Lung microvascular endothelial cell (primary cell): ENCODE data around the gene MAVS. TPM values are rescaled to one million over a fixed set of nuclear protein-coding genes. Genes with fewer than 3 reads are reported as not detected.
"Not testable (repeated sequence)": the region's sequence is repeated elsewhere in the genome, so short reads cannot be mapped to it uniquely, and the experiment has no call there.

ENCODE experiments used
- DNase-seq, 2 donors: peaks; one replicate each; pipeline versions ENCODE4 v3.0.0 to v3.0.0-alpha.2; 2010; ENCODE audit warnings: low read depth in 2 of 2
- total RNA-seq: library from RNA; depleted of rRNA; stranded (reverse); fragments of >200 nt; gene quantifications from 2 replicates; pipeline ENCODE4 v1.2.1, GENCODE V29; 2014

MAVS gene
- total RNA-seq, 1 donor from 2014 or later: 15.9 TPM

DNA sequence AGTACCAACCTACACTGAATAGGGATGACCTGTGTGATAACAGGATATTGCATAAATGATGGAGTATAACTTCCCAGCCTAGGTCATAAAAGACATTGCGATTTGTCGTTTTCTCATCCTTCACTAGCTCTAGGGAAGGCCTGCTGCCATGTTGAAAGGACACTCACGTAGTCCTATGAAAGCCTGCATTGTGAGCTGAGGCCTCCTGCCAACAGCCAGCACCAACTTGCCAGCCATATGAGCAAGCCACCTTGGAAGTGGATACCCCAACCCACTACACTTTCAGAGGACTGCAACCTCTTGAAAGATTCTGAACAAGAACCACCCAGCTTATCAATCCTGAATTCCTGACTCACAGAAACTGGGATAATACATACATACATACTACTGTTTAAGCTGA lies 39.1 kb downstream of the MAVS start:
- no peak for DNase-seq

DNA sequence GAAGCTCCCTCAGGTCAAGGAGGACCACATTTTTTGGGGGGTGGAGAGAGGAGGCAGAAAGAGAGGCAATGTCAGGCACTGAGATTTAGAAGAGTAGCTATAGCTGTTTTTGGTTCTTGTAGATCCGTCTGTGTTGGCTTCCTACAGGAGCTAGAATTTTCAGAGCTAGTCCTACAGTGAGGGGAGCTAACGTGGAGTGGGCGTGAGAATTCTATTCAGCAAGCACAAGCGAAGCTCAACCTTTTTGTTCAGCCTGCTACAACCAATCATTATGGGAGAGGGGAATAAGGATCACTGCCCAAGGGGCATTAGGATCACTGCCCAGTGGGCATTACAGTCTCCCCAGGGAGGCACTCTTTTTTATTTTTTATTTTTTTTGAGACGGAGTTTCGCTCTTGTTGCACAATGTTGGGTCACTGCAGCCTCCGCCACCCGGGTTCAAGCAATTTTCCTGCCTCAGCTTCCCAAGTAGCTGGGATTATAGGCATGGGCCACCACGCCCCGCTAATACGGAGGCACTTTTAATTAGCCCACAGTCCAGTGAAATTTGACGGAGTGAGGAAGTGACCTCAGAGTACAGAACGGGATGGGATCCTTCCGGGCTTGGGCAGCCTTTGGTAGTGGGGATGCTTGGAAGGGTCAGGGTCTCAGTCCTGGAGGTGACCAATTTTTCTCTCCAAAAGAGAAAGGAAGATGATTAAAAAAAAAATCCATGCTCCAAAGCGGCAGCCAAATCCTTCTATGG lies 41.4 kb downstream of the MAVS start:
- peak; percentile 48 to 60 for DNase-seq

DNA sequence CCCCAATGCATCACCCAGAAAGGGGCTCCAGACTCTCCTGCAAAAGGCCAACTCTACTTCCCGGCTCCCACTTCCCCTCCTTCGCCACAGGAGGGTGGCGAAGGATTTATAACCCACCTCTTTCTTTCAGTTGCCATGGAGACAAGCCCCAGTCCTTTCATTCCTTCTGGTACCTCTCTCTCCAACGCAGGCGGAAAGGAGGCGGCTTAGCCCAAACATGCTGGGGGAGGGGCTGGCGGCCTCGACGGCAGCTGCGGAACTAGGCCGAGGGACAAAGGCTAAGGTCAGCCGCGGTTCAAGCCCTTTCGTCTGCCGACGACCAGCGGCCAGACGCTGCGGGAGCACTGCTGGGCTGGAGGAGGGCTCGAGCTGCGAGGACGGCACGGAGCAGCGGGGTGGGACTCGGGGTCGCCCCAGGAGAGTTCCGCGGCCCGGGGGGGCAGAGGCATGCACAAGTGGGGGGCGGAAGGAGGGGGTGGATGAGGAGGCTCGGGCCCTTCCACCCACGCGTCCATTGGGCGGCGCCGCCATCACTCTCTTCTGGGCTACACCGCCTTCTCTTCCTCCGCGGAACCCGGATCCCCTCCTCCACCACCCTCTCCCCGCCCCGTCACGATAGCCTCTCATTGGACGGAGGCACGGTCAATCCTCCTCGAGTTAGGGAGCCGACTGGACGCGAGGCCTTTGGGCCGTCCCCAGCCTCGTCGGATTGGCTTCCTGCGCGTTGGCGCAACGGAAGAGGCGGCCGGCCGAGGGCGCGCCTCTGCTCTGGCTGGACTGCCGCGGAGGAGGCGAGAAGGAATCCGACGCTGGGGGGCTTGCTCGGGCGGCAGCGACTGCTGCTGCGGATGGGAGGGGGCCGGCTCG lies 42.2 kb downstream of the MAVS start, which contains the start of gene PANK2:
Gene PANK2, plus strand, starts transcription at position 766 of the 867 bp plus-strand sequence.
- peak; percentile 99 for DNase-seq

DNA sequence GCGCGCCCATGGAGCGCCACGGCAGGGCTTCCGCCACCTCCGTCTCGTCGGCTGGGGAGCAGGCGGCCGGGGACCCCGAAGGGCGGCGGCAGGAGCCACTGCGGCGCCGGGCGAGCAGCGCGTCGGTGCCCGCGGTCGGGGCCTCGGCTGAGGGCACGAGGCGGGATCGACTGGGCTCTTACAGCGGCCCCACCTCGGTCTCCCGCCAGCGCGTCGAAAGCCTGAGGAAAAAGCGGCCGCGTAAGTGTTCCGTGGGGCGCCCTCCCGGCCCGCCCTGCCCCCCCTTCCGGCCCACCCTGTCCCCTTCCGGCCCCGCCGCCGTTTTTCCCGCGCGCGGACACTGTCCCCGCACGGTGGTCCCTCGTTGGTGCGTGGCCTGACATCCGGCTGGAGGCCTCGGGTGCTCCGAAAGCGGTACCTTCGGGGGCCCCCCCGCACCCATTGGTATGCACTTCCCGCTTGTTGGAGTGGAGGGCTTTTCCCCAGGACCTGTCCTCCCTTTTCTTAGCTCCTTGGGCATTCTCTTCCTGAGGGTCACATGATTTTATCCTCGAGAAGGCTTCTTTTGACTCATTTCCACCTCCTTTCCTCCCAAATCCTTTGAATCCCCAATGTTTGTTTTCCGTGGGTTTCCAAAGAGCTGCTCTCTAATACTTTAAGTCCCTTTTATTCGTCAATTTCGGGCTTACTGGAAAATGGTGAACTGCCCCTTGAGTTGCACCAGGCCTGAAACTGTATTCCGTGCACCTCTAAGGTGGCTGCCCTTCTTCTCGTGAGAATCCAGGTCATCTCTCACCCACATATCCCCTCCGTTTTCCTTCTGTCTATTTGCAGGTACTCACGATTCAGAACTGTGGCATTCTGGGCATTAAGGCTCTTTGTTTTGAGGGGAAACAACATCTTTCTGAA lies 43.1 kb downstream of the MAVS start:
- peak; percentile 14 to 51 for DNase-seq

DNA sequence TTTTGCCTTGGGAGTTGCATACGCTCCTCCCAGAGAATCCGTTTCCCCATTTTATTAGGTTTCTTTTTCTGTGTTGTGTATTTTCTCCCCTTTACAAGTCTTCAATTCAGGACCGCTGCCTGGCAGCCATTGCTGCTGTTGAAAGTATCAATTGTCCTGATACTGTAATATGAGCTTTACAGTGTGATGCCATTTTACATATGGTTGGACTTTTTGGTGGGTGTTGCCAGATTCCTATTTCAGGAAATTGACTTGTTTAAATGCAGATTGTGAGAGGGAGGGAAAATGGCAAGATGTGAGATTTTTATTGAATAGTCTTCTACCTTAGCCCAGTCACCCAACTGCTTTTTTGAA lies 43.7 kb downstream of the MAVS start:
- peak; percentile 34 to 39 for DNase-seq

DNA sequence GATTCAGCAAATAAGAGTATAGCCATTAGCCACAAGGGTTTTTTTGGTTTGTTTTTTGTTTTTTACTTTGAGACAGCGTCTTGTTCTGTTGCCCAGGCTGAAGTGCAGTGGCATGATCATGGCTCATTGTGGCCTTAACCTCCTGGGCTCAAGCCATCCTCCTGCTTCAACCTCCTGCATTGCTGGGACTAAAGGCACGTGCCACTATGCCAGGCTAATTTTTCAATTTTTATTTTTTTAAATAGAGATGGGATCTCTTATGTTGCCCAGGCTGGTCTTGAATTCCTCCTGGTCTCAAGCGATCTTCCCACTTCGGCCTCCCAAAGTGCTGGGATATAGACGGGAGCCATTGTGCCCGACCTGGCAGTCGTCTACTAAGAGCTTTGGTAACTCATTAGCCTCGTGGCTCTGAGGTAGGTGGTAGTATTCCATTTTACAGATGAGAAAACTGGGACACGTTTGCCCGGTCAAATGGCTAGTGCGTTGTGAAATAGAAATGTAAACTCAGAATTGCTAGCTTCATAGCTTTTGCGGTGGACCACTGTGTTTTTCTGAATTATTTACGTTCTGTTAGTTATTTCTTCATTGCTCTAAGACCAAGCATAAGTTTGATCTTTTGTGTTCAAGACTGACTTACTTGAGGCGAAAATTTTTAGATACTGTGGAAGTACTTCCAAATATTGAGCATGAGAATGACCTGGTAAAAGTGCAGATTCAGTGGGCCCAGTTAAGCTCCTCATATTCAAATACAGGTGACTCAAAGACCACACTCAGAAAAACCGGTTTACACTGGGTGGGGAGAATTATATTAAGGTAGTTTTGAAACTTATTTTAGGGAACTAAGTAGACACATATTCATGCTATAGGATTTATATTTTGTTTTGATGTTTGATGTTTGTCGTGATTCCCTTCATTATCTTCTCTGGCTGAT lies 44.6 kb downstream of the MAVS start:
- no peak for DNase-seq

DNA sequence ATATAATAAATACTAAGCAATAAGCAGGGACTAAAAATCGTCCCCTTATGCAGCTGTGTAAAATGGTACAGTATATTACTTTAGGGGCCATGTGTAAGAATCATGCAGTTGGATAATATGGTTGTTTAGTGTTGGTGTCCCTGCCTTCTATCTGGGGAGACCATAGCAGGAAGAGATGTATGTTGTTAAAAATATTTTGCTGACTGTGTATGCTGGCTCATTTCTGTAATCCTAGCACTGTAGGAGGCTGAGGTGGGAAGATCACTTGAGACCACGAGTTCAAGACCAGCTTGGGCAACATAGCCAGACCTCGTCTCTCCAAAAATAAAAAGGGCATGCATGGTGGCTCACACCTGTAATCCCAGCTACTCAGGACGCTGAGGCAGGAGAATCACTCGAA lies 48.2 kb downstream of the MAVS start:
- DNase-seq: no peak

DNA sequence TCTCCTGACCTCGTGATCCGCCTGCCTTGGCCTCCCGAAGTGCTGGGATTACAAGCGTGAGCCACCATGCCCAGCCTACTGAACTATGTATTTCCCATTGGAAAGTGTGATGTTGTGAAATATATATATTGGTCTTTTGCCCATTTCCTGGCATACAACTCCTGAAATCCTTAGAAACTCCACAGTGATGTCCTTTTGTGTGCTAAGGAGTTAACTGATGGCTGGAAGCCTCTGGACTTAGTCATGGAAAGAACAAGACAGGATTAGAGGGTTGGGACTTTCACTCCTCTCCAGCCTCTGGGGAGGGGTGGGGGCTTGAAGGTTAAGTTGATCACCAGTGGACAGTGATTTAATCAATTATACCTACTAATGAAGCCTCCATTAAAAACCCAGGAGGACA lies 49.7 kb downstream of the MAVS start:
- peak; percentile 20 to 32 for DNase-seq

DNA sequence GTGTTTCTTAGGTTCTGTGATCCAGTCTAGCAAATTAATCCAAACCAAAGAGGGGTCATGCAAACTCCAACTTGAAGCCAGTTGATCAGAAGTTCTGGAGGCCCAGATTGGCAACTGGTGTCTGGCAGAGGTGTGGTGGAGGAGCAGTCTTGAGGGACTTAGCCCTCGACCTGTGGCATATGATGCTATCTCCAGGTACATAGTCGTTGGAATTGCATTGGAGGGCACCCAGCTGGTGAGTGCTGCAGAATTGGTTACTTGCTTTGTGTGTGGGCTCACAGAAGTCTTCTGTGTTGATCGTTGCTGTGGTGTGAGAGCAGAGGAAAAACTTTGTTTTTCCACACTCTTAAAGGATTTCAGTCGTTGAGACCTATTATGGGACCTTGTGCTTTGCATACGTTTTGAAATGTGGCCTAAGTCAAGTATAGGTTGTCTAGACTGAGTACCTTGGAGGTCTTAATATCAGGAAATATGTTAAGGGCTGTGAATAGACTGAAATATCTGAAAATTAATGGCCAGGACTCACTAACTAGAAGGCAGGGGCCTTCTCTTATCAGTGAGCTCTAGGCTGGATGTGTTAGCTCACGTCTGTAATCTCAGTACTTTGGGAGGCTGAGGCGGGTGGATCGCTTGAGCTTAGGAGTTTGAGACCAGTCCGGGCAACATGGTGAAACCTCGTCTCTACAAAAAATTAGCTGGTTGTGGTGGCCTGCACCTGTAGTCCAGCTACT lies 50.4 kb downstream of the MAVS start:
- DNase-seq: no peak

DNA sequence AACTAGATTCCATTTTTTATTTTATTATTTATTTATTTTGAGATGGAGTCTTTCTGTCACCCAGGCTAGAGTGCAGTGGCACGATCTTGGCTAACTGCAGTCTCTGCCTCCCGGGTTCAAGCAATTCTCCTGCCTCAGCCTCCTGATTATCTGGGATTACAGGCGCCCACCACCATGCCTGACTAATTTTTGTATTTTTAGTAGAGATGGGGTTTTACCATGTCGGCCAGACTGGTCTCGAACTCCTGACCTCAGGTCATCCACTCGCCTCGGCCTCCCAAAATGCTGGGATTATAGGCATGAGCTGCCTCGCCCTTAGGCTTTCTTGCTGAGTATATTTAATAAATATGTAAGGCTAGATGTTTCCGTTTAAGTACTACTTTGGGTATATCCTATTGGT lies 51.5 kb downstream of the MAVS start:
- DNase-seq: not testable (repeated sequence)

DNA sequence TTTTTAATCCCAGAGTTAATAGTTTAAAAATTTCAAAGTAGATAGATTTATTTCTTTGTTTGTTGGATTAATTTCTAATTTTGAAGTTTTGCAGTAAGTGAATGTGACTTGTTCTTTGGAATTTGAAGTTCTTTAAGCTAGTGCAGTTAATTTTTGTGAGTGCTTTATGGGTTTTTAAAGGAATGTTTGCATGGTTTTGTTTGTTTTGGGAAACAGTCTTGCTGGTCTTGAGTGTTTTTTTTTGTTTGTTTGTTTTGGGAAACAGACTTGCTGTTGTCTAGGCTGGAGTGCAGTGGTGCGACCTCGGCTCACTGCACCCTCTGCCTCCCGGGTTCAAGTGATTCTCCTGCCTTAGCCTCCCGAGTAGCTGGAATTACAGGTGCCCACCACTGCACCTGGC lies 52.0 kb downstream of the MAVS start:
- DNase-seq: no peak

DNA sequence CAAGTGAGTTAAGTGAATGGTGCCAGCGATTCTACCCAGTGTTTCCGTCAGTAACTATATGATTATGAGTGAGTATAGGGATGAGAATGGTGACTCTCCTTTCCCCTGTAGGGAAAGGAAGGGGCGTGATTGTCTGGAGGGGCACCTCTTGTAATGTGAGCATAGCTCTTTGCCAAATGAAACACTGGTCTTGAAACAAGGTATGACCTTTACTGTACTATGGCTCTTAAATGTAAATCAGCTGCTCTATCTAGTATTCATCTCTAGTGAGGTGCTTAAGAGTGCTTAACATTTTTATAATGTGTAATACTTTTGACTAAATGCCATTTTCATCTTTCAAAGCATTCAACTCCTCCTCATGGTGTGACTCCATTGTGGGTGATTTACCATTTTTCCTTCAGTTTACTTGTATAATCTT lies 53.6 kb downstream of the MAVS start:
- DNase-seq: peak; percentile 27 to 37

DNA sequence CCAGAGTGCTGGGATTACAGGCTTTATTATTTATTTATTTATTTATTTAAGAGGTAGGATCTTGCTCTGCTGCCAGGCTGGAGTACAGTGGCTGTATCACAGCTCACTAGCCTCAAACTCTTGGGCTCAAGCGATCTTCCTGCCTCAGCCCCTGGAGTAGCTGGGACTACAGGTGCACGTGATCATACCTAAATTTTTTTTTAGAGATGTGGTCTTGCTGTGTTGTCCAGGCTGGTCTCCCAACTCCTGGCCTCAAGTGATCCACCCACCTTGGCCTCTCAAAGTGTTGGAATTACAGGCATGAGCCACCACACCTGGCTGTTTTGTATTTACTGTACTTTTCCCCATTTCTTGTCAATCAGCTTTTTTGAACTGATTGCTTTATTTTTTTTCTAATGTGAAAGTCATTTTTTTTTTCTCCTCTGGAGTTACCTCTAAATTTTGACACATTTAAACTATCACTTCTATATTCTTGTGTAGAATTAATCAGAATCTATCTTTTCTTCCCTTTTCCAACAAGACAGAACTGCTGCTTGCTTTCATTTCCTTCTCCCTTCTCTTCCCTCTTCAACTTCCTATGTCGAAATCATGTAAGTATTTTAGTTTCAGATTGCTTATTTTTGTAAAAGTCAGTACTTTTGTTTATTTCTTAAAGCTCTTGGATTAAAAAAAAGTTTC lies 54.5 kb downstream of the MAVS start:
- peak in 1 of 2 donors; percentile 20 for DNase-seq

DNA sequence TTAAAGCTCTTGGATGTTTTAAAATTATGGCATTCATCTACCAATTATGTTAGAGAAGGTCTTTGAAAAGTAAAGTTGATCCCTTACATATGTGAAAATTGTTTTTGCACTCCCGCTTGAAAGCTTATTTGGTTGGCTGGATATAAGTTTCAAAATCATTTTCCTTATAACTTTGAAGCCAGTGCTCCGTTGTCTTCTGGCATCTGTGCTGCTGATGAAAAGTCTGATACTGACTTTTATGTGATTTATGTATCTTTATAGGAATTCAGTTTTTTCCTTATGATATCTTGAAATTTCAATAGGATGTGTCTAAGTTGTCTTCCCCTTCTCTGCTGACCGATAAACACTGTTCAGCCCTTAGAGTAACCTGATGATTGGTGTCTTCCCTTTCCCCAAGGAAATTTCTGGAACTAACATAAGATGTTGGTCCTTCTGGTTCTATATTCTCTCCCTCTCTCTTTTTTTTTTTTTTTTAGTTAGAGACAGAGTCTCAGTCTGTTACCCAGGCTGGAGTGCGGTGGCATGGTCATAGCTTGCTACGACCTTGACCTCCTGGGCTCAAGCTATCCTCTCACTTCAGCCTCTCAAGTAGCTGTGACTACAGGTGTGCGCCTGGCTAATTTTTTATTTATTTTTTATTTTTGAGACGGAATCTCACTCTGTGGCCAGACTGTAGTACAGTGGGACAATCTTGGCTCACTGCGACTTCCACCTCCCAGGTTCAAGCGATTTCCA lies 55.2 kb downstream of the MAVS start:
- DNase-seq: no peak

DNA sequence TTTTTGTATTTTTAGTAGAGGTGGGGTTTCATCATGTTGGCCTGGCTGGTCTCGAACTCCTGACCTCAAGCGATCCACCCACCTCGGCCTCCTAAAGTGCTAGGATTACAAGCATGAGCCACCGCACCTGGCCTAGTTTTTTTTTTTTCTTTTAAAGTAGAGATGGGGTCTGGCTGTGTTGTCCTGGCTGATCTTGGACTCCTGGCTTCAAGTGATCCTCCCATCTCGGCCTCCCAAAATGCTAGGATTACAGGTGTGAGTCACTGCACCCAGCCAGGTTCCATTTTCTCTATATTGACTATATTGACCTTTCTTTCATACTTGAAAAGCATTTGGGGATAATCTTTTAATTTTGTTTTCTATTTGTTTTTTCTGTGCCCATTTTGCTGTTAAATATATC lies 55.8 kb downstream of the MAVS start:
- DNase-seq: no peak

DNA sequence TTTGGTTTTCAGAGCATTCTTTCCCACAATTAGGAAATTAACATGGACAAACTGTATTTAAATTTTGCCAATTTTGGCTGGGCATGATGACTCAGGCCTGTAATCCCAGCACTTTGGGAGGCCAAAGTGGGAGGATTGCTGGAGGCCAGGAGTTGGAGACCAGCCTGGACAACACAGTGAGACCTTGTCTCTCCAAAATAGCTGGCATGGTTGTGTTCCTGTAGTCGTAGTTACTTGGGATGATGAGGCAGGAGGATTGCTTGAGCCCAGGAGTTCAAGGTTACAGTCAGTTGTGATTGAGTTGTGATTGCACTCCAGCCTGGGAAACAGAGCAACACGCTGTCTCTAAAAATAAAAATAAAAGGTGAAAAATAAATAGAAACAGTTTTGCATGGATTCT lies 57.6 kb downstream of the MAVS start:
- DNase-seq: no peak

DNA sequence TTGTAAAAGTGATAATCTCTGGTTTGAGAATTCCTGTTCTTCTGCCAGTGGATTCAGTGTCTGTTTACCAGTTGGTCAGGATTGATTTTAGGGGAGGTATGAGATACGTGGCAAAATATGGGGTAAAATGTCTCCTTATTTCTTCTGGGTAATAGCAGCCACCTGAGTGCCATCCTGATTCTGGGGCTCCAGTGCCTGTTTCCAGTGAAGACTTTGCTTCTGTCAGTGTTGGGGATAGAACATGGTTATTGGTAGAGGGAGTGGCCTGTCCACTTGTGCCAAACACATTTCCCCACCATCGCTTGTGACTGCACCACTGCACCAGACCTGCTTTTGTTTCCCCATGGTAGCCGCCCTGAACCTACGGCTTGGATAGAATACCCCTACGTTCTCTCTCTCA lies 58.2 kb downstream of the MAVS start:
- no peak for DNase-seq
